ENCODE measurements around the gene PEX10. TPM values are rescaled to one million over a fixed set of nuclear protein-coding genes. Genes with fewer than 3 reads are reported as not detected.

PEX10 gene
- total RNA-seq, 4 donors from 2014 or later, result 20.8 to 33.3 (median 23.9) TPM

GRCh38 chr1:2396059-2396458 lies 16.3 kb downstream of the PEX10 start:
- no peak for ATAC-seq (ENCODE audit: low FRiP score)
- no peak for DNase-seq (ENCODE audit: low spot score)
- no peak for TF ChIP-seq CTCF (IDR thresholded peaks at IDR 0.05)

GRCh38 chr1:2395245-2395644 lies 17.1 kb downstream of the PEX10 start:
- TF ChIP-seq CTCF (IDR thresholded peaks at IDR 0.05), result no peak
- ATAC-seq (ENCODE audit: low FRiP score) (no peak), DNase-seq (ENCODE audit: low spot score) (no peak)

- no peak for ATAC-seq (ENCODE audit: low FRiP score)
- no peak for TF ChIP-seq CTCF (IDR thresholded peaks at IDR 0.05)
Observed at GRCh38 chr1:2394761-2395160, 17.6 kb downstream of the PEX10 start.

GRCh38 chr1:2394220-2394619 lies 18.1 kb downstream of the PEX10 start:
- DNase-seq (ENCODE audit: low spot score), result no peak
- TF ChIP-seq CTCF (IDR thresholded peaks at IDR 0.05), result no peak
- ATAC-seq (ENCODE audit: low FRiP score), result no peak

More at GRCh38 chr1:2394761-2395160, 17.6 kb downstream of the PEX10 start:
- DNase-seq (ENCODE audit: low spot score), result no peak

GRCh38 chr1:2393471-2393877 lies 18.9 kb downstream of the PEX10 start:
- ATAC-seq (ENCODE audit: low FRiP score) (no peak), DNase-seq (ENCODE audit: low spot score) (no peak)
- TF ChIP-seq CTCF (IDR thresholded peaks at IDR 0.05), result no peak

- no peak for TF ChIP-seq CTCF (IDR thresholded peaks at IDR 0.05)
- DNase-seq (ENCODE audit: low spot score) (no peak), ATAC-seq (ENCODE audit: low FRiP score) (no peak)
Observed at GRCh38 chr1:2392686-2393085, 19.7 kb downstream of the PEX10 start.

GRCh38 chr1:2391931-2392509 lies 20.3 kb downstream of the PEX10 start:
- TF ChIP-seq CTCF (IDR thresholded peaks at IDR 0.05), result no peak
- ATAC-seq (ENCODE audit: low FRiP score) (peak; percentile 20), DNase-seq (ENCODE audit: low spot score) (no peak)

Data from omental fat pad (tissue), 4 donors.